CD4-positive, alpha-beta T cell treated with Interleukin-12 subunit alpha and Interleukin-12 subunit beta, for 1 hour (primary cell): Measurements from ENCODE around the gene ANKRA2.

ENCODE experiments used
- DNase-seq: peaks from one replicate; pipeline ENCODE4 v3.0.0-alpha.2; 2020

The ANKRA2 gene

GRCh38 chr5:73565139-73565968 lies at the start of gene ANKRA2, which contains the start of gene UTP15:
ANKRA2 (minus strand) TSS chr5:73565639; CDS start chr5:73562881, 2,758 bp downstream.
UTP15 (plus strand) TSS chr5:73565743; CDS start chr5:73567345, 1,602 bp downstream.
- peak; percentile 98 for DNase-seq

- no peak for DNase-seq
Measured at GRCh38 chr5:73615085-73615484, 49.6 kb upstream of the ANKRA2 start.

- no peak for DNase-seq
Measured at GRCh38 chr5:73612799-73613198, 47.4 kb upstream of the ANKRA2 start.

GRCh38 chr5:73607228-73607627 lies 41.8 kb upstream of the ANKRA2 start:
- DNase-seq, result no peak

GRCh38 chr5:73606206-73606753 lies 40.8 kb upstream of the ANKRA2 start:
- DNase-seq, result no peak

- no peak for DNase-seq
Measured at GRCh38 chr5:73605223-73606087, 40.0 kb upstream of the ANKRA2 start.

- DNase-seq, result no peak
Measured at GRCh38 chr5:73603998-73604397, 38.6 kb upstream of the ANKRA2 start.

GRCh38 chr5:73599380-73599779 lies 33.9 kb upstream of the ANKRA2 start:
- no peak for DNase-seq

GRCh38 chr5:73596705-73597328 lies 31.4 kb upstream of the ANKRA2 start:
- DNase-seq, result peak; percentile 8

GRCh38 chr5:73592551-73592950 lies 27.1 kb upstream of the ANKRA2 start:
- no peak for DNase-seq

GRCh38 chr5:73591698-73592501 lies 26.5 kb upstream of the ANKRA2 start:
- DNase-seq, result no peak

- DNase-seq, result peak; percentile 74
Measured at GRCh38 chr5:73591102-73591695, 25.8 kb upstream of the ANKRA2 start.

- DNase-seq, result no peak
Measured at GRCh38 chr5:73587923-73588322, 22.5 kb upstream of the ANKRA2 start.

GRCh38 chr5:73582285-73583145 lies 17.1 kb upstream of the ANKRA2 start:
- DNase-seq, result no peak

GRCh38 chr5:73565969-73566547 lies 619 bp upstream of the ANKRA2 start:
- peak; percentile 2 for DNase-seq

- peak; percentile 12 for DNase-seq
Measured at GRCh38 chr5:73564675-73565074, 764 bp downstream of the ANKRA2 start.

GRCh38 chr5:73564018-73564417 lies 1.4 kb downstream of the ANKRA2 start:
- no peak for DNase-seq

- DNase-seq, result no peak
Measured at GRCh38 chr5:73558950-73559349, 6.5 kb downstream of the ANKRA2 start.

GRCh38 chr5:73552642-73553041 lies 12.8 kb downstream of the ANKRA2 start:
- DNase-seq, result no peak

- no peak for DNase-seq
Measured at GRCh38 chr5:73550016-73550415, 15.4 kb downstream of the ANKRA2 start.
